Fibroblast of gingiva (primary cell): ENCODE results near the gene SPECC1.
"Not testable (repeated sequence)": the region's sequence is repeated elsewhere in the genome, so short reads cannot be mapped to it uniquely, and the experiment has no call there.

Experiments
- DNase-seq: peaks from one replicate; pipeline ENCODE4 v3.0.0-alpha.2; 2011; ENCODE audit warnings: low read depth

The SPECC1 gene

GRCh38 chr17:20092973-20093626, 83.9 kb downstream of the SPECC1 start:
- peak; percentile 12 for DNase-seq

GRCh38 chr17:20094777-20095176, 85.6 kb downstream of the SPECC1 start:
- DNase-seq = no peak

DNA sequence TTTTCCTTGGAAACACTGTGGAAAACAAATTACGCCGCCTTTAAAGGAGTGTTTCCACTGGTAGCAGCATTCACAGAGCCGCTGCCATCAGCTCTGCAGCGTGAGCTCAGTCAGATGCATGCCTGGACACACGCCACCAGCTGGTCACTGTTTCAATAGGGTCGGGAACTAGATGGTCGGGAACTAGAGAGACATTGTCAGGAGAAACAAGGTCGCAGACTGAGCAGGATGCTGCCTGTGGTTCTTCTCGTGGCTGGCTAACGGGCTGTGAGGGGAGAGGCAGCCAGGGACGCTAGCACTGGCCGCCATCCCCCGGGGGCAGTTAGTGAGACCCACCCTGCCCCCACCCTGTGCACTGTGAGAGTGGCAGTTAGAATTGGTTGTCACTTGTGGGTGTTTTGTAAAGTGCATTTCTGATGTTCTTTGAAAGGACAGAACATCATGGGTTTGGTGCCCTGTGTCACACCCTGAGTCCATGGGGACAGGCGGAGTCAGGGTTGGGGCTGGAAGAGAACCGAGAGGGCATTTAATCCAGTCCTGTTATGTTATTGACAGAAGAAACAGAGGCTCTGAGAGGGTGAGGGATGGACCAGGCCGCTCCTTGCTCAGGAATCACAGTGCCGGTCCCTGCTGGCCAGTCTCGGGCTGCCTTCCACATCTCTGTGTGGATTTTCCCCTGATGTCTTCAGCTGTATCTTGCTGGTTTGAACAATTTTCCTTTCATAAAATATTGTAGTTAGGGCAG, 86.3 kb downstream of the SPECC1 start:
- DNase-seq = peak; percentile 30

DNA sequence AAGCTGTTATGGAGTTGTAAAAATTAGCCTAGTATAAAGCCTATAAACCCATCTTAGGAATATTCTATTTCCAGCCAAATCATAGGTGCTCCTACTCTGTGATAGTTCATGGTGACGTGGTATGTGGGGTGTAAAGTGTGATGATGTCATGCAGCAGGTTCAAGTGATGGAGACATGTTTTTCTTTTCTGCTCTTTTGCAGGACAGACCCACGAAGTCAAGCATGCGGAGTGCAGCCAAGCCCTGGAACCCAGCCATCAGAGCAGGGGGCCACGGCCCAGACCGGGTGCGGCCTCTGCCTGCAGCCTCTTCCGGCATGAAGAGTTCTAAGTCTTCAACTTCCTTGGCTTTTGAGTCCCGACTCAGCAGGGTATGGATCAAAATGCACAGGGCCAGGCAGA, 87.3 kb downstream of the SPECC1 start:
- no peak for DNase-seq

GRCh38 chr17:20097330-20097729, 88.2 kb downstream of the SPECC1 start:
- no peak for DNase-seq

DNA sequence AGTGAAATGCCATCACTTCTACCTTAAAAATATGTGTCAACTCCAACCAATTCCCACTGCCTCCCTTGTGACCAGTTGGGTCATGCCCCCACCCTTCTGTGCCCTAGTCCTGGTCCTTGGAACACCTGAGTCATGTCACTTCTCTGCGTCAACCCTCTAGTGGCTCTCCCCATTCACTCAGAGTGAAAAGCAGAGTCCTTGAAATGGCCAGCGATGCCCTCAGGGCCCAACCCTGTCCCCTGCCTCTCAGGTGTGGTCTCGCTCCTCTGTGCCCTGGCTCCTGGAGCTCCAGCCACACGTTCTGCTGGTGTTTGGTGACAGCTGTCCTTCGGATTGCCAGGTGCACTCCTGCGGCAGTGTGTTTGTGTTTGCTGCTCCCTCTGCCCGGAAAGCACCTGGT, 89.2 kb downstream of the SPECC1 start:
- DNase-seq = no peak

- DNase-seq = not testable (repeated sequence)
These were observed 91.6 kb downstream of the SPECC1 start for GRCh38 chr17:20100806-20101205.

DNA sequence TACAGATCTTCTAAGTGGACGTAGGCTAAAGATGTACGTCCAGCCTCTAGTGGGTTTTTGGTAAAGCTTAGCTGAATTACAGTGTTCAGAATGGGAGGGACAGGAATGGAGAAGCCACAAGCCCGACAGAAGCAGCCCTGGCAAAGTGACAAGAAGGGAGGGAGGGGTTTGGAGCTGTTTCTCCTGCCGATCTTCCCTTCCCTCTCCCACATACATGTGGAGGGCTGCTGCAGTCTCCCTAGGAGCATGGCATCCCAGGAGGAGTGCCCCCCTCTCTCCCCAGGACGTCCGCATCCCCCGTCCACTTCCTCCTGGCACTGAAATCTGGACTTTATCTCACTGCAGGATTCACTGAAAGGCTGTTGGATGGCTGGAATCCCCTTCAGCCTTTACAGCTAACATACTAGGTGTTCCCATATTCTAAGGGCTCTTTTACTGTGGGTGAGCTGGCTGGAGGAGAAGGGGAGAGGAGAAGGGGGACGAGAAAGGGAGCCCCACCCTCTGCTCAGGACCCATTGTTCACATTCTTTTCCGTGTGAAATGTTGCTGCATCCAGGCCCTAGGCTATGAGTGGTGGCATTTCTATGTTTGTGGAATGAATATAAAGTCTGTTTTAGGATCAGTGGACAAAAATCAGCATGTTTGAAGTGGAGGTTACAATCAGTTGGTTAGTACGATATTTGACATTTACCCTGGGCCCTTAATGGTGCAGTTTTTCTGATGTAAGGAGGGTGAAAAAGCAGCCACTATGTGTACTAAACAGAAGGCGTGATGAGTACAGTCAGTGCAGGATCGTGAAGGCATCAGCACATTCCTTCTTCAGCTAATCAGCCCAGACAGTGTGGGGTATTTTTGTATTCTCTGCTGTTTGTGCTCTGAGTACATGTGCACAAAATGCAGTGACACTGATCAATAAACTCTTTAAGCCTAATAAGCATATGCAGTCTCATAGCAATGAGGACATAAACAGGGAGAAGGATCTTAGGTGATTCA, 94.6 kb downstream of the SPECC1 start:
- DNase-seq = no peak

DNA sequence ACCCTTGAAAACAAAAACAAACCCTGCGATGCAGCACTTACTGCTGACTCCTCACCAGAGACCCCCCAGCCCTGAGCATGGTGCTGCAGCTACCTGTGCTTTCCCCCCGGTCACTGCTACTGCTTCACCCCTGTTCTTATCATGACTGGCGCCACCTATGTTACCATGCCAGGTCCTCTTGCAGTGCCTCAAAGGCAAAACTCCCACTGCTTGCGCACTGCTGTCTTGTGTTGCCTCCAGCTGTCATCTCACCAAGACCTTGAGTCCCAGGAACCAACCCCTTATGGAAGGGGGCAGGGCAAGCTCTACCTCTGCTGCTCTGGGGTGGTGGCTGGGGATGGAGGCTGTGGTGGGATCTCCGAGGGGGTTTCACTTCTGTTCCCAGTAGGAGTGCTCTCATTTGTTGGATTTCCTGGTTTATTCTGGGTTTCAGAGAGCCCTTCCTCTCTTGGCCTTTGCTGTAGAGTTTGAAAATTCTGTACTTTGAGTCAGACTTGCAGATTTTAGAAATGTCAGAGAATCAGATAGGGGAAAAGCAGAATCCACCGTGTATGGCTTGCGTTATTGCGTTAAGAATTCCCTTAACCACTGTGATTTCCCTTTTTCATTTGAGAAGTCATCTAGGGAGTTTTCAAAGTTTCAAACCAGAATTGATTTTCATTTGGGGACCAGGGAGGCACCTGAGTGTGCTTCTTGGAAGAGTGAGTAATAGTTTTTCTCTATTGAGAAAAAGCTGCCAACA, 96.6 kb downstream of the SPECC1 start:
- DNase-seq = no peak

- not testable (repeated sequence) for DNase-seq
These were observed 97.3 kb downstream of the SPECC1 start for GRCh38 chr17:20106446-20106845.

GRCh38 chr17:20109076-20109475, 99.9 kb downstream of the SPECC1 start:
- DNase-seq = no peak

- no peak for DNase-seq
These were observed 102.4 kb downstream of the SPECC1 start for GRCh38 chr17:20111538-20111937.

- DNase-seq = no peak
These were observed 105.3 kb downstream of the SPECC1 start for GRCh38 chr17:20114466-20114865.

- DNase-seq = peak; percentile 36
These were observed 107.6 kb downstream of the SPECC1 start for GRCh38 chr17:20116683-20117309.

GRCh38 chr17:20118280-20118679, 109.1 kb downstream of the SPECC1 start:
- DNase-seq = no peak

DNA sequence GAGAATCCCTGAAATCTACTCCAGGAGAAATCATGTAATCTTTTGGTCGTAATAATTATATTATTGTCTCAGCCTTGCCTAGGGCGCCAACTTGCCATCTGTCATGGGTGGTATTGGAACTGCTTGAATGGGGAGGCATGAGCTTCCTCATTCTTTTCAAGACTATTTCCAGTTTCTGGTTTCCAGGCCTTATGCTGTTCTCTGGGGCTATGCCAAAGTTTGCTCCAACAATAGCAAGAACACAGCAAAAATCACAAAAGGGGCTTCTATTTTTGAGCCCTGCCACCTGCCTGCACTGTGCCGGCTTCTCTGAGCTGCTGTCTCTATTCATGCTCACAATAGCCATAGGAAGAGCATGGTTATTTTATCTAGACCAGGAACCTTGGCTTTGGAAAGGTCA, 111.7 kb downstream of the SPECC1 start:
- no peak for DNase-seq

- peak; percentile 39 for DNase-seq
These were observed 112.4 kb downstream of the SPECC1 start for GRCh38 chr17:20121359-20122253.

GRCh38 chr17:20122254-20122879, 113.2 kb downstream of the SPECC1 start:
- no peak for DNase-seq

DNA sequence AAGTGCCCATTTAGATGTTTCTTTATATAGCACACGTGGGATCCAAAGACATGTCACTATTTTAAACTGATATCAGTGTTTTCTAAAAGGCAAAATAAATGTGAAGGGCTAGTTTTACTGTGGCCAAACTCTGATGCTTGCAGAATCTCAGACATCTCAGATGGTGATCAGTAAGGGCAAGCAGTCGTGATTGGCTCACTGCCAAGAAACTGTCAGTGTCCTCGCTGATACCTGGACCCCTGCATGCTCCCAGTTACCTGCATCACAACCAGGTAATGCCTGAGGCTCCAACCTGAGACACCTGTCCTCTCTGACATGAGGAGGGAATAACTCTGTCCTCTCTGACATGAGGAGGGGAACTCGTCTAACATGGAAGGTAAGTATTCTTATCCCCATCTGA, 114.0 kb downstream of the SPECC1 start:
- DNase-seq = no peak

DNA sequence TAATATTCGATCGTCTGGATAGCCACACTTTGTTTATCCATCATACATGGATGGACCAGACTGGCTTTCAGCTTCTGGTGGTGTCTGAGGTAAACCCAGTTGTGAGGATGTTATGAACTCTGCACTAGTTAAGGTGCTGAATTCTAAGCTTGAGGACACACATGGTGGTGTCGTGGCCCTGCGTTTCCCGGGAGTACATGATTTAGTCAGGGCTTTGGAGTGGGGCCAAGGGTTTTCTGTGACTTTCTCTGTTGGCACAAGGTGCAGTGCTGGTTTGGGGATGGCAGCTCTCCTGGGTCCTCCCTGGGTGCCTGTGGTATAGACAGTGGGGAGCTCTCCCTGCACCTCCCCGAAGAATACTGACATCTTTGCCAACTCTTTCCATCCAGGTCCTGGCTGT, 116.6 kb downstream of the SPECC1 start:
- no peak for DNase-seq
